Measurements from ENCODE around the gene CAV3. TPM values are rescaled to one million over a fixed set of nuclear protein-coding genes. Genes with fewer than 3 reads are reported as not detected.
A peak's percentile ranks its signal among the peaks of the same experiment; 100 is the strongest.

The CAV3 gene
- total RNA-seq, 1 donor from 2014 or later, result not detected

DNA sequence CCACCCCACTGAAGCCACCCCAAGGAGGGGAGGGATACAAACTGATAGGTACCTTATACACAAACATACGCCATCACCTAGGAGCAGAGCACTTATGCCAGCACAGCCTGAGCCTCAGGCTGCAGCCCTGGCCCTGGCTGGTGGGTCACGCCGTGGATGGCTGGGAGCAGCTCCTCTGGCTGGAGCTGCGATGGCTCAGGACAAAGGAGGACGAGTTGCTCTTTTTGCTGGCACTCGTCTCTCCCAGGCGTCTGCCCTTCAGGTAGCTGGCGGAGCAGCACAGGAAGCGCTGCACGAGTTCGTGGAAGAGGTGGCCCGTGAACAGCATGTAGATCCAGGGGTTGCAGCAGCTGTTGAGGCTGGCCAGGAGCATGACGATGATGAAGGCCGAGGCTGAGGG is 19.2 kb downstream of the CAV3 start:
- Mint-ChIP-seq H3K27me3 (ENCODE audit: unreplicated experiment) (no peaks in the 10 kb centered on the region), H3K36me3 (ENCODE audit: low read depth, unreplicated experiment) (no peaks in the 10 kb centered on the region), H3K4me1 (ENCODE audit: unreplicated experiment) (peaks cover 4% of the 10 kb centered on the region), H3K9me3 (ENCODE audit: unreplicated experiment) (no peaks in the 10 kb centered on the region), H3K27ac (ENCODE audit: unreplicated experiment) (no peak overlapping the region), H3K4me3 (ENCODE audit: unreplicated experiment) (no peak overlapping the region)
- no peak for DNase-seq (ENCODE audit: low spot score)
- TF ChIP-seq, protein P1, sequence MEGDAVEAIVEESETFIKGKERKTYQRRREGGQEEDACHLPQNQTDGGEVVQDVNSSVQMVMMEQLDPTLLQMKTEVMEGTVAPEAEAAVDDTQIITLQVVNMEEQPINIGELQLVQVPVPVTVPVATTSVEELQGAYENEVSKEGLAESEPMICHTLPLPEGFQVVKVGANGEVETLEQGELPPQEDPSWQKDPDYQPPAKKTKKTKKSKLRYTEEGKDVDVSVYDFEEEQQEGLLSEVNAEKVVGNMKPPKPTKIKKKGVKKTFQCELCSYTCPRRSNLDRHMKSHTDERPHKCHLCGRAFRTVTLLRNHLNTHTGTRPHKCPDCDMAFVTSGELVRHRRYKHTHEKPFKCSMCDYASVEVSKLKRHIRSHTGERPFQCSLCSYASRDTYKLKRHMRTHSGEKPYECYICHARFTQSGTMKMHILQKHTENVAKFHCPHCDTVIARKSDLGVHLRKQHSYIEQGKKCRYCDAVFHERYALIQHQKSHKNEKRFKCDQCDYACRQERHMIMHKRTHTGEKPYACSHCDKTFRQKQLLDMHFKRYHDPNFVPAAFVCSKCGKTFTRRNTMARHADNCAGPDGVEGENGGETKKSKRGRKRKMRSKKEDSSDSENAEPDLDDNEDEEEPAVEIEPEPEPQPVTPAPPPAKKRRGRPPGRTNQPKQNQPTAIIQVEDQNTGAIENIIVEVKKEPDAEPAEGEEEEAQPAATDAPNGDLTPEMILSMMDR (IDR thresholded peaks at IDR 0.05; ENCODE audit: unreplicated experiment), result no peak

DNA sequence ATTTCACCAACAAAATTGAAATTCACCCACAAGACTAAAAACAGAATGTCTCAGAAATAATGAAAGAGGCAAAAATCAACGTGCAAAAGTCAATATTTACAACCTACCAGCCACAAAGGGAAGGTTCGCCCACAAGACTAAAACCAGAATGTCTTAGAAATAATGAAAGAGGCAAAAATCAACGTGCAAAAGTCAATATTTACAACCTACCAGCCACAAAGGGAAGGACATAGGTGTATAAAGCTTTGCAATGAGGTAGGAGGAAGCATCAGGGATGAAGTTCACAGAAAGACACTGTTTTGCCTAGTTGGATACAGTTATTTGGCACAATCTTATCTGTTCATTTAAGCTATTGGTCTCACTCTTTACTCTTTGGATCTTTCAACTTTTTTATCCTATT is 21.5 kb downstream of the CAV3 start:
- Mint-ChIP-seq H3K27ac (ENCODE audit: unreplicated experiment) (no peak overlapping the region), H3K27me3 (ENCODE audit: unreplicated experiment) (peaks cover 3% of the 10 kb centered on the region), H3K4me3 (ENCODE audit: unreplicated experiment) (no peak overlapping the region), H3K36me3 (ENCODE audit: low read depth, unreplicated experiment) (no peaks in the 10 kb centered on the region), H3K9me3 (ENCODE audit: unreplicated experiment) (no peaks in the 10 kb centered on the region), H3K4me1 (ENCODE audit: unreplicated experiment) (peaks cover 4% of the 10 kb centered on the region)
- no peak for DNase-seq (ENCODE audit: low spot score)
- TF ChIP-seq, protein P1 (IDR thresholded peaks at IDR 0.05; ENCODE audit: unreplicated experiment), result no peak

DNA sequence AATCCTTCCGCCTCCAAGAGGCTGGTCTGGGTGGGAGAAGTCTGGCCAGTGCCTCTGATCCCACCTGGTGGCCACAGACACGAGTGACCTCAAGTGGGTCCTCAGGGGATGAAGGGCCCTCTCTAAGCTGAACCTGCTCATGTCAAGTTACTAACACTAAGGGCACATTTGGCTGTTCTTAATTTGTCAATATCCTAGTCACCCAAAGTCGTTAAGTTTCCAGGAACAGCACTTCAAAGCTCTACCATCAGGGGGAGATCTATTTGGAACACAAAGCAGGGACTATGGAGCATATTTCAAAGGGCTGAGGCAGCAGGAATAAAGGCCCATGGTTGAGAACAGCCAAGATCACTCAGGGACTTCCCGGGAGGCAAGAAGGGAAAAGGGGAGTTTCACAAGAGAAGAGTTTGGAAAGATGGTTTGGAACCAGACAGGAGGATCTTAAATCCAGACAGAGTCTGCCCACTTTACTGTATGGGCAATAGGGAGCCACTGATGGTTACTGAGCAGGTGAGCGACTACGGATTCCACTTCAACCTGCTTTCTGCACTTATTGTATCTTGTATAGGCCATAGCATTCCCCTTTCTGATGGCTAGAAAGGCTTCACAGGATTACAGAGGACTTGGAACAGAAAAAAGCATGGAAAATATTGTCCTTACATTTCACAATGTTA is 22.1 kb downstream of the CAV3 start:
- no peaks in the 10 kb centered on the region for H3K9me3 Mint-ChIP-seq (ENCODE audit: unreplicated experiment)
- H3K27ac Mint-ChIP-seq (ENCODE audit: unreplicated experiment), result no peak overlapping the region
- no peak overlapping the region for H3K4me3 Mint-ChIP-seq (ENCODE audit: unreplicated experiment)
- peaks cover 3% of the 10 kb centered on the region for H3K27me3 Mint-ChIP-seq (ENCODE audit: unreplicated experiment)
- no peak for DNase-seq (ENCODE audit: low spot score)
- H3K36me3 Mint-ChIP-seq (ENCODE audit: low read depth, unreplicated experiment), result no peaks in the 10 kb centered on the region
- peaks cover 4% of the 10 kb centered on the region for H3K4me1 Mint-ChIP-seq (ENCODE audit: unreplicated experiment)
- TF ChIP-seq, protein P1 (IDR thresholded peaks at IDR 0.05; ENCODE audit: unreplicated experiment), result peak; percentile 50

DNA sequence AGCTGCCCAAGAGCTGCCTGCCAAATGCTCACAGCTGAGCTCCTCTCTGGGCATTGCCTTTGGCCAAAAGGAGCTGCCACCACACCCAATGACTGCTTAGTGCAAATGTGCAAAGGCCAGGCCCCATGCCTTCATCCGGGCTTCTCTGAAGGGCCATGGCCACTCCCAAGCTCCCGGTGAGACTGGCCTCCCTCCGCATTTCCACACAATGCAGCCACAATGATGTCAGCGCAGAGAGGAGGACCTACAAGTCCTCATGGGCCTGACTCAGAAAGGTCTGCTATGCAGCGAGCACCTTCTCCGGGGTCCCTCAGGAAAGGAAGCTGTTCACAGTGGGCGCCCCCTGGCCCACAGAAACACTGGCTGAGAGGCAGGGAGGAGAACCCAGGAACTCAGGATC is 23.1 kb downstream of the CAV3 start:
- H3K4me3 Mint-ChIP-seq (ENCODE audit: unreplicated experiment), result no peak overlapping the region
- H3K4me1 Mint-ChIP-seq (ENCODE audit: unreplicated experiment), result peaks cover 4% of the 10 kb centered on the region
- no peaks in the 10 kb centered on the region for H3K9me3 Mint-ChIP-seq (ENCODE audit: unreplicated experiment)
- TF ChIP-seq, protein P1 (IDR thresholded peaks at IDR 0.05; ENCODE audit: unreplicated experiment), result no peak
- DNase-seq (ENCODE audit: low spot score), result no peak
- peaks cover 3% of the 10 kb centered on the region for H3K27me3 Mint-ChIP-seq (ENCODE audit: unreplicated experiment)
- no peaks in the 10 kb centered on the region for H3K36me3 Mint-ChIP-seq (ENCODE audit: low read depth, unreplicated experiment)
- no peak overlapping the region for H3K27ac Mint-ChIP-seq (ENCODE audit: unreplicated experiment)
